ENCODE data around the gene PLA2G3. TPM values are rescaled to one million over a fixed set of nuclear protein-coding genes. Genes with fewer than 3 reads are reported as not detected.
"Not testable (repeated sequence)": the region's sequence is repeated elsewhere in the genome, so short reads cannot be mapped to it uniquely, and the experiment has no call there.

The PLA2G3 gene
- polyA plus RNA-seq, 6 donors from 2014 or later: not detected

DNA sequence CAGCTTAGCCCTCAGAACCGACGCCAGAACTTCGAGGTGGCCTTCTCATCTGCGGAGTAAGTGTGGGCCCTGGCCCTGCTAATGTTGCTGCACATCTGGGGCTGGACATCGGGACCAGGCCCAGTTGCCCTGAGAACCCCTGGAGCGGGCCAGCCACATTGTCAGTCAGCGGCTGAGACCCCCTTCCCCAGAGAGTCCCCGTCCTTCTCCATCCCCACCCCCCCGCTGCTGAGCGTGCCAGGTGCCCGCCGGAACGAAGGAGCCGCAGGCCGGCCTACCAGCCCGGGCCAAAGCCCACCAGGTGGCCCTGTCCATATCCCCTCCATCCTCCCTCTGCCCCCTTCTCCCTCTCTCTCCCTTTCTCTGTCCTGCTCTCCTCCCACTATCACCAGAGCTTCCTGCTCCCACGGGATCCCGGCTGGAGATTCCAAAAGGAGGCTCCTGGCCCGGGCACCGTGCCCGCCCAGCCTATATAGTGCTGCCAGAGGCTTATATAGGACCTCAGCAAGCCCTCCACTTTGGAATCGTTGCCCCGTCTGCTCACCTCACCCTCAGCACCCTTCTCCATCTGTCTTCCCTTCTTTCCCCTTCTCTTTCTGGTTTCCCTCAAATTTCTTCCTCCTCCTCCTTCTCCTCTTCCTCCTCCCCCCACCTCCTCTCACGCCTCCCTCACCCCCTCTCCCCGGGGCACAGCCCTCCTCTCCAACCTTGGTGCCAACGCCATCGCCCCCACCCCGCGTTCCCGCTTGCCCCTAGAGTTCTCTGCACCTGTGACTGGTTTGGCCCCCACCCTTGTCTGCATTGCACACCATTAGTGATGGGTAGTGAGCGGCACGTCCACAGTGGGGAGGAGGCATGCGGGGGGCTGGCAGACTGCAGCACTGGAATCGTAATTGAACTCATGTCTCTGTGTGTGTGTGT, 40.2 kb downstream of the PLA2G3 start:
- DNase-seq (no peak), ATAC-seq (ENCODE audit: low read depth in 2 of 2) (no peak)
- Mint-ChIP-seq H3K4me3 (no peak overlapping the region), H3K27me3 (no peaks in the 10 kb centered on the region), H3K4me1 (no peaks in the 10 kb centered on the region), H3K9me3 (peaks cover 0 to 2% (median 0%) of the 10 kb centered on the region in 7 donors), H3K27ac (peak overlapping the region in 1 of 6 donors; percentile 77), H3K36me3 (no peaks in the 10 kb centered on the region)

DNA sequence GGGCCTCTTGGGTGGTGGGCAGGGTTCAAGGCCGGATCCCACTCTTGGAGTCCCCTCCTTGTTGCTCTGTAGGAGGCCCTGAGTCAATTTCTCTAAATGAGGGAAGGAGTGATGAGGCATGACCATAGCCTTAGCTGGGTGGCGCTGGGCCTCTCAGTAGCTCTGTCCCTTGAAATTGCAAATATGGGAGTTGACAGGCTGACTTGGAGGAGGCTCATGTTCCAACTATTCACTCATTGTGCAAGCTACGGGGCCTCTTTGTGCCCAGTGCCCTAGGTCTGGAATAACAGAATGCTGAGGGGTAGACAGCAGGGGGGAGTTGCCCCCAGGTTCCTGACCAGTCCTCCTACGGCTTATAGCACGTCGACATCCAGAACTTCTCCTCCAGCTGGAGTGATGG, 40.9 kb downstream of the PLA2G3 start:
- no peak for DNase-seq
- Mint-ChIP-seq H3K27ac (no peak overlapping the region), H3K36me3 (no peaks in the 10 kb centered on the region)

DNA sequence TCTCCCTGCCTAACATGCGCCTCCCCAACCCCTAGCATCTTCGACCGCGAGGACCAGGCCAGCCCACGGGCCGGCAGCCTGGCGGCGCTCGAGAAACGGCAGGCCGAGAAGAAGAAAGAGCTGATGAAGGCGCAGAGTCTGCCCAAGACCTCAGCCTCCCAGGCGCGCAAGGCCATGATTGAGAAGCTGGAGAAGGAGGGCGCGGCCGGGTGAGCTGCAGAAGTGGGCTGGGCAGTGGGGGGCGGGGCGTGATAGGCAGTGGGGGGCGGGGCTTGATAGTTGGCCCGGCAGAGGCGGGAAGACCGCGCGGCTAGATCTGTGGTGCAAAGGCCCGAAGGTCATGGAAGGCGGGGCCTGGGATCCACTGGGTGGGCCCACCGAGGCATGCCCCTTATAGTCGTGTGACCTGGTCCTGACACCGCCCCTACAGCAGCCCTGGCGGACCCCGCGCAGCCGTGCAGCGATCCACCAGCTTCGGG, 41.6 kb downstream of the PLA2G3 start:
- Mint-ChIP-seq H3K27me3 (no peaks in the 10 kb centered on the region), H3K36me3 (no peaks in the 10 kb centered on the region), H3K27ac (no peak overlapping the region), H3K4me1 (no peaks in the 10 kb centered on the region), H3K9me3 (peaks cover 0 to 2% (median 0%) of the 10 kb centered on the region in 7 donors), H3K4me3 (no peak overlapping the region)
- ATAC-seq (ENCODE audit: low read depth in 2 of 2) (no peak), DNase-seq (no peak)

More for the DNA sequence above, 40.9 kb downstream of the PLA2G3 start:
- Mint-ChIP-seq H3K27me3 (no peaks in the 10 kb centered on the region), H3K4me3 (no peak overlapping the region), H3K4me1 (no peaks in the 10 kb centered on the region), H3K9me3 (peaks cover 0 to 2% (median 0%) of the 10 kb centered on the region in 7 donors)
- ATAC-seq (ENCODE audit: low read depth in 2 of 2): no peak

DNA sequence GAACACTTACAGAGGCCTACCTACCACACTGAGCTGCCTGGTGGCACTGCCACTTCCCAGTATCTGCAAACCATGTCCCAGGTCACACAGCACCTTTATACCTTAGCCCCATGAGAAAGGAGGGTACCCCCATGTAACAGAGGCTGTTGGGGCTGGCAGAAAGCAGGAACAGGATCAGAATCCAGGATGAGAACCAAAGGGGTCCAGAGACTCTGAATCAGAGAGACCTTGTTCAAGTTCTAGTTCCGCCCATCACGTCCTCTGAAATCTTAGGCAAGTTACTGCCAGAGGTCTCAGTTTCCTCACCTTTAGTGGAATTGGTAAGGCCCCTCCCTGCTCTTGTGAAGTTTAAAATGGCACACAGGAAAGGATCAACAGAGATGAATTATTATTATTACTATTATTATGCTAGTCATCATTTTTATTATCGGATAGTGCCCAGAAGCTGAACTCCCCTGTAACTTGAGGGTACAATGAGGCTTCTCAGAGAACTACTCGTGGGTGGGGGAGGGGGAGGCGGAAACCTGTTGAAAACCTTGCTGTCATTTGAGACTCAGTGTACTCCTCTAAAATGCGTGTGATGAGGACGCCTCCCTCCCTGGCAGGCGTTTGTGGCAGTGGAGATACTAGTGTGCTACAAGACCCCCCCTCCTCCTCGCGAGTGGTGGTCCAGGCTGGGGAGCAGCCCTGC, 42.2 kb downstream of the PLA2G3 start:
- H3K4me3 Mint-ChIP-seq: no peak overlapping the region
- no peak for DNase-seq
- H3K4me1 Mint-ChIP-seq: no peaks in the 10 kb centered on the region
- no peak overlapping the region for H3K27ac Mint-ChIP-seq
- H3K27me3 Mint-ChIP-seq: no peaks in the 10 kb centered on the region
- no peaks in the 10 kb centered on the region for H3K36me3 Mint-ChIP-seq
- no peak for ATAC-seq (ENCODE audit: low read depth in 2 of 2)
- H3K9me3 Mint-ChIP-seq: peaks cover 0 to 2% (median 0%) of the 10 kb centered on the region in 7 donors

DNA sequence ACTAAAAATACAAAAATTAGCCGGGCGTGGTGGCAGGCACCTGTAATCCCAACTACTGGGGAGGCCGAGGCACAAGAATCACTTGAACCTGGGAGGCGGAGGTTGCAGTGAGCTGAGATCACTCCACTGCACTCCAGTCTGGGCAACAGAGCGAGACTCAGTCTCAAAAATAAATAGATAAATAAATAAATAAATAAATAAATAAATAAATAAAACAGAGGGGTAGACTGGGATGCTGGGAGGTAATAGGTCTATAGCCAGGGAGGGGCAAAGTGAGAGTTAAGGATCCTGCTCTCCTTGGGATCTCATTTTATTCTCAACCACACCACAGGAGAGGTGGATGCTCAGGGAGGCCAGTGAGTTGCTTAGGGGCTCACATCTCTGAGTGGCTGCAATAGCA, 42.8 kb downstream of the PLA2G3 start:
- not testable (repeated sequence) for H3K9me3 Mint-ChIP-seq; H3K36me3 Mint-ChIP-seq; H3K27ac Mint-ChIP-seq; H3K27me3 Mint-ChIP-seq; H3K4me3 Mint-ChIP-seq; H3K4me1 Mint-ChIP-seq; ATAC-seq (ENCODE audit: low read depth in 2 of 2); DNase-seq

DNA sequence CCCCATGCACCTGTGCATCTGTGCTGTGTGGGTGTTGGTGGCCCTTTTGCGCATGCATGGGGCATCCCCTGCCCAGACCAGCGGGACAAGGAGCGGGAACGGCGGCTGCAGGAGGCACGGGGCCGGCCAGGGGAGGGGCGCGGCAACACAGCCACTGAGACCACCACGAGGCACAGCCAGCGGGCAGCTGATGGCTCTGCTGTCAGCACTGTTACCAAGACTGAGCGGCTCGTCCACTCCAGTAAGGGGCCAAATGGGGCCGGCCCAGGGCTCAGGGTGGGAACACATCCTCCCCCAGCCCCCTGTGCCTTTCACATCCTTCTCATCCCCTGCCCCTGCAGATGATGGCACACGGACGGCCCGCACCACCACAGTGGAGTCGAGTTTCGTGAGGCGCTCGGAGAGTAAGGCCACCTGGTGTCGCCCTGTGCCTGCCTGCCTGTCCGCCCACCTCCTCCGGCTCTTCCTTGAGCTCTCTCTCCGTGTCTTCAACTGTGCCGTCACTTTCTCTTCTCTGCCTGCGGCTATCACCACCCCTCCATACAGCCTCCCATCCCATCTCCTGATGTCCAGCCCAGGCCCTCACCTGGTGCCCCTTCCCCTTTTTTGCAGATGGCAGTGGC, 43.5 kb downstream of the PLA2G3 start:
- peaks cover 0 to 2% (median 0%) of the 10 kb centered on the region in 7 donors for H3K9me3 Mint-ChIP-seq
- H3K36me3 Mint-ChIP-seq: no peaks in the 10 kb centered on the region

DNA sequence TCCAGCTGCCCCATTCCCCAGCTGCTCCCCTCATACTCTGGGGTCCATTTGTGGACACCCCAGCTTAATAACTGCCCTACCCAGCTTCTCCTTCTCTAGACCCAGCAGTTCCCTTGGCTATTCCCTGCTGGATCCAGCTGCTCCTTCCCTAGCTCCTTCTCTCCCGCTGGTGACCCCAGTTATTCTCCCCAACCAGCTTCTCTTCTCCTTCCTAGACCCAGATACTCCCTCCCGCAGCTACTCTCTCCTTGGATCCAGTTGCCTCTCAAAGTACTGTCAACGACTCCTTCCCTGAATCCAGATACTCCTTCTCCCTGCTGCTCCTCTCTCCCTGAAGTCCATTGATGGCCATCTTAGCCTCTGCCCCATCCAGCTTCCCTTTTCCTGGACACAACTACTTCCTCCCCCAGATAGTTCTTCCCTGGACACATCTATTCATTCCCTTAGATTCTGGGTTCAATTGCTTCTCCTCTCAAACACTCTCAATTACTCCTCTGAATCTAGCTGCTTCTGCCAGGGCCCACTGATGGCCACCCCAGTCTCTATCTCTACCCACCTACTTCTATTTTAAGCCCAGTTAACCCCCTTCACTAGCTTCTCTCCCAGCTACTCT, 44.6 kb downstream of the PLA2G3 start:
- no peaks in the 10 kb centered on the region for H3K36me3 Mint-ChIP-seq
- H3K4me1 Mint-ChIP-seq: no peaks in the 10 kb centered on the region
- H3K27me3 Mint-ChIP-seq: no peaks in the 10 kb centered on the region
- H3K9me3 Mint-ChIP-seq: no peaks in the 10 kb centered on the region
- no peak overlapping the region for H3K4me3 Mint-ChIP-seq
- ATAC-seq (ENCODE audit: low read depth in 2 of 2) (no peak), DNase-seq (no peak)
- peak overlapping the region in 1 of 6 donors; percentile 5 for H3K27ac Mint-ChIP-seq

More for the DNA sequence above, 43.5 kb downstream of the PLA2G3 start:
- Mint-ChIP-seq H3K27me3 (no peaks in the 10 kb centered on the region), H3K4me3 (no peak overlapping the region), H3K27ac (peak overlapping the region in 1 of 6 donors; percentile 33), H3K4me1 (no peaks in the 10 kb centered on the region)
- DNase-seq: no peak
- ATAC-seq (ENCODE audit: low read depth in 2 of 2): no peak

DNA sequence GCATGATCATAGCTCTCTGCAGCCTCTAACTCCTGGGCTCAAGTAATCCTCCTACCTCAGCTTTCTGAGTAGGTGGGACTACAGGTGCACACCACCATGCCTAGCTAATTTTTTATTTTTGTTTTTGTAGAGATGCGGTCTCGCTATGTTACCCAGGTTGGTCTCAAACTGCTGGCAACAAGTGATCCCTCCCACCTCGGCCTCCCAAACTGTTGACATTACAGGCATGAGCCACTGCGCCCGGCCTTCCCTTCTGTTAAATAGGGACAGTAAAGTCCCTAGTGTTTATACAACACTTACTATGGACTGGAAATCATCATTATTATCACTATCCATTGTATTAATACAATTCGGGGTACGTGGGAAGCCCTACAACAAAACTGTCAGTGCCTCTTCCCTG, 45.6 kb downstream of the PLA2G3 start:
- DNase-seq (no peak), ATAC-seq (ENCODE audit: low read depth in 2 of 2) (no peak)
- no peak overlapping the region for H3K4me3 Mint-ChIP-seq
- peaks cover 0 to 1% (median under 1%) of the 10 kb centered on the region in 3 donors for H3K4me1 Mint-ChIP-seq
- H3K36me3 Mint-ChIP-seq: no peaks in the 10 kb centered on the region
- peak overlapping the region in 1 of 6 donors; percentile 72 for H3K27ac Mint-ChIP-seq
- no peaks in the 10 kb centered on the region for H3K27me3 Mint-ChIP-seq
- H3K9me3 Mint-ChIP-seq: no peaks in the 10 kb centered on the region

DNA sequence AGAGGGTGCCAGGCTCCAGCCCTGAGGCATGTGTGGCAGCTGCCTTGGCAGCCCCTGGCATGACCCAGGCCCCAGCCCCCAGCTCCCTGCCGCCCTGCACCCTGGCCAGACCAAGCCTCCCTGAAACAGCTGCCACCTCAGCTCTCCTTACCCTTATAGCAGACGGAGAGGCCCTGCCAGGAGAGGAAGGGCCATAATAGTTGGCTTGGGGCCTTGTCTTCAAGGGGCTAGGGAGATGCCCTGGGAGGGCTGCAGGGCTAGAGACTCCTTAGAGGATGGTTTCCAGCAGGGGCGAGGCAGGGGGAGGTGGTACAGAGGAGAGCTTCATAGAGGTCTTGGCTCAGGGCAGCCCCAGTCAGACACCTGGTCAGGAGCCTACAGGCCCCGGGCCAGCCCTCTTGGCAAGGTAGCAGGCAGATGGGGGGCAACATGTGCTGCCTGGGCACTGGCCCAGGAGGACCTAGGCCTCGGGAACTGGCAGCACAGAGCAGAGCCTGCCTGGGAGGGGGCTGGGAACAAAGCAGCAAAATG, 46.2 kb downstream of the PLA2G3 start:
- Mint-ChIP-seq H3K27me3 (no peaks in the 10 kb centered on the region), H3K27ac (no peak overlapping the region), H3K36me3 (no peaks in the 10 kb centered on the region), H3K9me3 (no peaks in the 10 kb centered on the region), H3K4me1 (peaks cover 4 to 8% (median 7%) of the 10 kb centered on the region in 3 donors), H3K4me3 (no peak overlapping the region)
- no peak for DNase-seq
- no peak for ATAC-seq (ENCODE audit: low read depth in 2 of 2)

DNA sequence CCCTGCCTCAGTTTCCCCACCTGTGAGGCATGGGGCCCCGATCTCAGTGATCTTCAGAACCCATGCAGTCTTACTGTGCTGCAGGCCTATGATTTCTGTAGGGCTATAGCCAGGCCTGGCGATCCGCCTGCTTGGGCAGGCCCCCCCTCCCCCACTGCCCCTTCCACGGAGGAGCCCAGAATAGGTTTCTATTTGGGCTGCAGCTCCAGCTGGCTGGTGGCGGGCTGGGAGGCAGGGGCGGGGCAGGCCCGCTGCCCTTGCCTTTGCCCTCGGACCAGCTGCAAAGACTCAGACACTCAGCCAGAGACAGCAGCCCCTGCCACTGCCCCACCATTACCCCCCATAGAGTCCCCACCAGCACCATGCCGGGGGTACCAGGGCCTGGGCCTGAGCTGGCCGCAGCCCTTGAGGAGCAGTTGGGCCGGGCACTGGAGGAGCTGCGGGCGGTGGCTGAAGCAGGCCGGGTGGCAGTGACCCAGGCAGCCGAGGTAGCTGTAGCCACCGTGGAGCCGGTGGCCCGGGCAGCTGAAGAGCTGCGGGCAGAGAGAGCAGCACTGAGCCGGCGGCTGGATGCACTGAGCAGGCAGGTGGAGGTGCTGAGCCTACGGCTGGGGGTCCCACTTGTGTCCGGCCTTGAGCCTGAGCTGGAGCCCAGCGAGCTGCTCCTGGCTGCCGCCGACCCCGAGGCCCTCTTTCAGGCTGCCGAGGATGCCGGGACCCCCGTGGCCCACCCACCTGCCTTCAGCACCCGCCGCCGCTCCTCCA, 47.0 kb downstream of the PLA2G3 start:
- H3K4me1 Mint-ChIP-seq: peaks cover 7 to 11% (median 10%) of the 10 kb centered on the region in 3 donors
- ATAC-seq (ENCODE audit: low read depth in 2 of 2) (no peak), DNase-seq (no peak)
- no peak overlapping the region for H3K4me3 Mint-ChIP-seq
- no peaks in the 10 kb centered on the region for H3K36me3 Mint-ChIP-seq
- H3K27ac Mint-ChIP-seq: no peak overlapping the region
- no peaks in the 10 kb centered on the region for H3K9me3 Mint-ChIP-seq
- no peaks in the 10 kb centered on the region for H3K27me3 Mint-ChIP-seq

DNA sequence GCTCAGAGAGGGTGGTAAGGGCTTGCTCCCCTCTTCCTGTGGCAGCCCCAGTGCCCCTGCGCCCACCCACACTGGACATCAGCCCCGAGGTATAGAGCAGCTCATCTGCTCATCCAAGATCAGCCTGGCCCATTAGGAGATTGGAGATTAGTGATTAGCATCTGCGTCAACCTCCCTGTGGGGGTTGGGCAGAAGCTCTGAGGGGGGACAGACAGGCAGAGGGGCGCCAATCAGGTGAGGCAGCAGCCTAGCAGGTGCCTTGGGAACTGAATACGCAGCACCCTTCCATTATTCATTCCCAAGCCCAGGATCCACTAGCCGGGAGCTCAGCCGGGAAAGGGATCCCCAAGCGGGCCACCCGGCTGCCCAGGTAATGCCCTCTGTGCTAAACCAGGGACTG, 48.1 kb downstream of the PLA2G3 start:
- DNase-seq (no peak), ATAC-seq (ENCODE audit: low read depth in 2 of 2) (no peak)
- H3K4me1 Mint-ChIP-seq: peaks cover 7 to 11% (median 10%) of the 10 kb centered on the region in 3 donors
- no peaks in the 10 kb centered on the region for H3K27me3 Mint-ChIP-seq
- no peak overlapping the region for H3K27ac Mint-ChIP-seq
- H3K4me3 Mint-ChIP-seq: no peak overlapping the region
- no peaks in the 10 kb centered on the region for H3K36me3 Mint-ChIP-seq
- no peaks in the 10 kb centered on the region for H3K9me3 Mint-ChIP-seq

DNA sequence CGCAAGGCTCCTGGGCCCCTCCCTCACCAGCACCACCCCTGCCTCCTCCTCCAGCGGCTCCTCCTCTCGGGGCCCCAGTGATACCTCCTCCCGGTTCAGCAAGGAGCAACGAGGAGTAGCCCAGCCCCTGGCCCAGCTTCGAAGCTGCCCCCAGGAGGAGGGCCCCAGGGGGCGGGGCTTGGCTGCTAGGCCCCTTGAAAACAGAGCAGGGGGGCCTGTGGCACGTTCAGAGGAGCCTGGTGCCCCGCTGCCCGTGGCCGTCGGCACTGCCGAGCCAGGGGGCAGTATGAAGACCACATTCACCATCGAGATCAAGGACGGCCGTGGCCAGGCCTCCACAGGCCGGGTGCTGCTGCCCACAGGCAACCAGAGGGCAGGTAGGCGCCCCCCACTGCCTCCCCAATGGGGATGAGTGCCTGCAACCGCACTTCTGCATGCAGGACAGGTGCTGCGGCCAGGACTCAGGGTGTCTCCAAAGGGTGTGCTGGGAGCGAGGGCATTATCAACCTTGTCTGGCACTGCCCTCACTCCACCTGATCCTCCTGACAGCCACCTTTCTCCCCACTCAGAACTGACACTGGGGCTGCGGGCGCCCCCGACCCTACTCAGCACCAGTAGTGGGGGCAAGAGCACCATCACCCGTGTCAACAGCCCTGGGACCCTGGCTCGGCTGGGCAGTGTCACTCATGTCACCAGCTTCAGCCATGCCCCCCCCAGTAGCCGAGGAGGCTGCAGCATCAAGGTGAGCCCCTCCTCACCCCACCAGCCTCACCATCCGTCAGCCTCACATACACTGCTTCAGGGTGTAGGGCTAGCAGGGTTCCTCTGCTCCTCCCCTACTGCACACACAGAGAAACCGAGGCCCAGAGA, 49.0 kb downstream of the PLA2G3 start:
- Mint-ChIP-seq H3K27me3 (no peaks in the 10 kb centered on the region), H3K27ac (no peak overlapping the region), H3K9me3 (no peaks in the 10 kb centered on the region), H3K4me3 (no peak overlapping the region), H3K36me3 (no peaks in the 10 kb centered on the region), H3K4me1 (peaks cover 7 to 11% (median 10%) of the 10 kb centered on the region in 3 donors)
- DNase-seq (no peak), ATAC-seq (ENCODE audit: low read depth in 2 of 2) (no peak)
